HG02870 (cell line): Measurements from ENCODE around the gene MYLK3.

Source experiments
- ATAC-seq: cut with Tn5 transposase; IDR thresholded peaks from one replicate; pipeline ENCODE4 v1.9.1; 2021; ENCODE audit warnings: mild to moderate bottlenecking, moderate library complexity; ENCODE audit not compliant: unreplicated experiment

Gene MYLK3

DNA sequence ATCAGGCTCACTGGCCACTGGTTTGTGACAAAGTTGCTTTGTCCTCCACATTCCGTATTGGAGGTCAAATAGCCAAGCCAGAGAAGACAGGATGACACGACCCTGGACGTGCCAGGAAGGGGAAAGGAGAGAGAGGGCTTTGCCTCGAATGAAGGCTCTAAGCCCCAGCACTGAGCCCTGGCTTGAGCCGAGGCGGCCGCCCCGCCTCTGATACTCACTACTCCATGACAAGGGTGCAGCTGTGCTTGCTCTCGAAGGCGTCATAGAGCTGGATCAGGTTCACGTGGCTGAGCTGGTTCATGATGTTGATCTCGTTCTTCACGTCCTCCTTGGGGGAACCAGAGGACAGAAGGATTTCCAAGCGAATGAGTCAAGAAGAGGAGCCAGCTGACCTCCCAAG is 19.3 kb downstream of the MYLK3 start:
- no peak for ATAC-seq

DNA sequence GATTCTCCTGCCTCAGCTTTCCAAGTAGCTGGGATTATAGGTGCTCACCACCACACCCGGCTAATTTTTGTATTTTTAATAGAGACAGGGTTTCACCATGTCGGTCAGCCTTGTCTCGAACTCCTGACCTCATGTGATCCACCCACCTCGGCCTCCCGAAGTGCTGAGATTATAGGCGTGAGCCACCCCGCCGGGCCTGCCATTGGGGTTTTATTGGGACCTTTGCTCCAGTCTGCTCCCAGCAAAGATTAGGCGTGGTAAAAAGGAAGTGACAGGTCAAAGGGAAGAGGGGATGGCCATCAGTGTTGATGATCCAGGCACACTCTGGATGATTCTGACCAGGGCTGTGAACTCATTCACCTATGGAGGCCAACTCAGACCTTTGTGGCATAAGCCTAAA is 20.5 kb downstream of the MYLK3 start:
- no peak for ATAC-seq

DNA sequence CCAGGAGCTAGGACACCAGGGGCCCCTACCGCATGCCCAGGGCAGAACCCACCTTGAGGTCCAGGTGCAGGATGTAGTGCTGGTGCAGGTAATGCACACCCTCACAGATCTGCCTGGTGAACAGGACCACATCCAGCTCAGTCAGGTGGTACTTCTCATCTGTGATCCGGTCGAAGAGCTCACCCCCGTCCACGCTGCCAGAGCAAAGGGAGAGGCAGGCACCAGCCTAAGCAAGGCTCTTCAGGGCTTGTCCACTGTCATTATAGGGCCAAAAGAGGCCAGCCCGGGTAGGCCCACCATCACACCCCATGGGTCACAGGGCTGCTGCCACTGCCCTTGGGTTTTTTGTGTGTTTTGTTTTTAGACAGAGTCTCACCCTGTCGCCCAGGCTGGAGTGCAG is 21.0 kb downstream of the MYLK3 start:
- no peak for ATAC-seq

DNA sequence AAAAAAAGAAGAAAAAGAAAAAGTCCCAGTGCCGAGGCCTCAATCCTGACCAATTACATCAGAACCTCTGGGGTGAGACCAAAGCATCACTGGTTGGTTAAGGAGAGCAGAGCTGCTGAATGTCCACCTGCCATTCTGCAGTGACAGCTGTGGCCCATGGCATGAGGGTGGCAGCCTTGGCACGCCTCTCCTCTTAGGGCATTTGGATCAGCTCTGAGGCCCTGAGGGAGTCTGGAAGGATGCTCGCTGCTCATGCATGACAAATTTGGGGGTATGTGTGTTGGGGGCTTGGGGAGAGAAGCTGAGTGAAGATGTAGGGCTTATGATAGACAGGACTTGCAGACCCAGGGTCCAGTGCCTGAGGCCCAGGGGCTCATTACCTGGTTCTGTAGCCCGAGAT is 26.3 kb downstream of the MYLK3 start:
- no peak for ATAC-seq

- no peak for ATAC-seq
These were observed 27.5 kb downstream of the MYLK3 start for GRCh38 chr16:46720619-46721018.

GRCh38 chr16:46719528-46719927 is 28.6 kb downstream of the MYLK3 start:
- ATAC-seq: no peak

DNA sequence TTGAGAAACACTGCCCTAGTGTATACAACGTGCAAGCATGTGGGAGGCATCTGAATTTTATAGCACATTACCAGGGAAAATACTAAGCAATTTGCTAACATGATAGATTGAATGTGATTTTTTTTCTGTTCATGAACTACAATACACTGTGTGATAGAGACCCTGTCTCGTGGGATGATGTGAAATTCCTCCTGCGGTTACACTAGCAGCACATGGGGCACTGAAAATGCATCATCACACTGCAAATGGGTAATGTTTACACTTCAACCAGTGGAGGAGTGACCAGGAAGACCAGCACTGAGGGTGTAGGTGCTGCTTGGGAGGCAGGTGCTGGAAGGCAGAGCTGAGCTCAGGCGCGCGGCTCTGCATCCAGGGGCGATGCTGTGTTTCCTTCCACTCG is 29.9 kb downstream of the MYLK3 start:
- no peak for ATAC-seq

- no peak for ATAC-seq
These were observed 30.5 kb downstream of the MYLK3 start for GRCh38 chr16:46717692-46718091.

GRCh38 chr16:46715769-46716305 is 32.3 kb downstream of the MYLK3 start:
- ATAC-seq: no peak

- ATAC-seq: no peak
These were observed 33.1 kb downstream of the MYLK3 start for GRCh38 chr16:46714797-46715591.

GRCh38 chr16:46713634-46714033 is 34.5 kb downstream of the MYLK3 start:
- no peak for ATAC-seq

- no peak for ATAC-seq
These were observed 35.2 kb downstream of the MYLK3 start for GRCh38 chr16:46712911-46713310.

GRCh38 chr16:46711106-46712058 is 36.8 kb downstream of the MYLK3 start:
- no peak for ATAC-seq

DNA sequence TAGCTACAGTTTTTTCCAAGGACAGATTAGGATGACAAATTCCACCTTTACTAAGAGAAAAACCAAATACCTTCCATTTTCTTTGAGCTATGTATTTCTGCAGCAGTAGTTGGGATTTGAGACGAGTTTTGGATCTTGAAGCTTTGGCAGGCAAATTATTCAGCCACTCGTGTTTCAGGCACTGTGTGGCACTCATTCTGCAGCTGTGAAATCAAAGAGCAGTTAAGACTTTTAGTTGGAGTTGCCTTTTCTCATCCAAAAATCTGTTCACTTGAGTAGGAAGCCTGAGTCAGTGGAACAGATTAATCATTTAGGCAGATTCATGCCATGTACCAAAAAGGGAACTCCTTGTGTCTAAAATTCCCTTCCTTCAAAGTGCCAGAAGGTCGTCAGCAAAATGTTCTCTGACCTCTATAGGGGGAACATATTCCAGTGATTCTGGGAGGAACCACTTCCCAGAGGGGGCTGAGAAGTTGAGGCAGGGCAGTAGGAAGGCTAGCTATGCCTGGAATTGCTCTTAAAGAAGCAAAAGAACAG is 38.6 kb downstream of the MYLK3 start:
- no peak for ATAC-seq

DNA sequence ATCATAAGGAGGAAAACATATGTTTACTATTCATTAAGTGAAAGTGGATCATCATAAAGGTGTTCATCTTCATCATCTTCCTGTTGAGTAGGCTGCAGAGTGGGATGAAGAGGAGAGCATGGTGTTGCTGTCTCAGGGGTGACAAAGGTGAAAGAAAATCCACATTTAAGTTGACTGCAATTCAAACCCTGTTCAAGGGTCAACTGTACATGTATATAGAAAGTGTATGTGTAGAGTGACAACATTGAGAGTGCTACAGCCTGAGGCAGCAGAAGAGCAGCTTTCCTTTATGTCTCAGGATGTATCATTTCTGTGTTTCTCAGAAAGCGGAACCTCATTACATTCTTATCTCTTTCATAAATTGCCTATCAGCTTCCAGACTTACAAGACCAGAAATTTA is 41.5 kb downstream of the MYLK3 start:
- ATAC-seq: no peak

DNA sequence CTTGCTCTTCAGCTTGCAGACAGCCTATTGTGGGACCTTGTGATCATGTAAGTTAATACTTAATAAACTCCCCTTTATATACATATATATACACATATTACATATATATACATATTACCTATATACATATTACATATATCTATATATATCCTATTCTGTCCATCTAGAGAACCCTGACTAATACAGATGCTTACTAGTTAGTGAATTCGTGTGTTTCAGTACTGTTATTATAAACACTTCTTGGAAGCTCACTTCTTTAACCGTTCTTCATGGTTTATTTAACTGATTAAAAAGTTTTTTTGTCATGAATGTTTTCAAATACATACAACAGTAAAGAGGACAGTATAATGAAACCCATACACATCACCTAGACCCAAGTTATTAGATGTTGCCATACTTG is 46.1 kb downstream of the MYLK3 start:
- no peak for ATAC-seq

DNA sequence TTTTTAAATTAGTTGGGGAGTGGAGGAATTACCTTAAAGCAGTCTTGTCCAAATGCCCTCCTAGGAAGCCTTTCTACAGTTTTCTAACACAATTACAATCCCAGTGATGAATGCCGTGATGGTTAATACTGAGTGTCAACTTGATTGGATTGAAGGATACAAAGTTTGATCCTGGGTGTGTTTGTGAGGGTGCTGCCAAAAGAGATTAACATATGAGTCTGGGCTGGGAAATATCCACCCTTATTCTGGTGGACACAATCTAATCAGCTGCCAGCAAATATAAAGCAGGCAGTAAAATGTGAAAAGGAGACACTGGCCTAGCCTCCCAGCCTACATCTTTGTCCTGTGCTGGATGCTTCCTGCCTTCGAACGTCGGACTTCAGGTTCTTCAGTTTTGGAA is 46.5 kb downstream of the MYLK3 start:
- no peak for ATAC-seq

- ATAC-seq: no peak
These were observed 48.1 kb downstream of the MYLK3 start for GRCh38 chr16:46700048-46700447.

DNA sequence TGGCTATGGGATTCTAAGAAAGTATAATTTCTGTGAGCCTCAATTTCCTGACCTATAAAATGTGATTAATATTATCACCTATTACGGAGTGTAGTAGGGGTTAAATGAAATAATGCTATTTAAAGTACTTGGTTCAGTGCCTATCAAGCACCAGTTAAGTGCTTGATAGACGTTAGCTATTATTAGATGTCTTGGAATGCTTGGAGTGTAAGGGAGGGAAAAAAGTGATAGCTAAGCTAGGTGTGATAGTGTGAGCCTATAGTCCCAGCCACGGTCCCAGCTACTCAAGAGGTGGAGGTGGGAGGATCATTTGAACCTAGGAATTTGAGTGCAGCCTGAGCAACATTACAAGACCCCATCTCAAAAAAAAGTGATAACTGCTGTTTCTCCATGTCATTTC is 51.2 kb downstream of the MYLK3 start:
- ATAC-seq: no peak

GRCh38 chr16:46695937-46696336 is 52.2 kb downstream of the MYLK3 start:
- no peak for ATAC-seq

DNA sequence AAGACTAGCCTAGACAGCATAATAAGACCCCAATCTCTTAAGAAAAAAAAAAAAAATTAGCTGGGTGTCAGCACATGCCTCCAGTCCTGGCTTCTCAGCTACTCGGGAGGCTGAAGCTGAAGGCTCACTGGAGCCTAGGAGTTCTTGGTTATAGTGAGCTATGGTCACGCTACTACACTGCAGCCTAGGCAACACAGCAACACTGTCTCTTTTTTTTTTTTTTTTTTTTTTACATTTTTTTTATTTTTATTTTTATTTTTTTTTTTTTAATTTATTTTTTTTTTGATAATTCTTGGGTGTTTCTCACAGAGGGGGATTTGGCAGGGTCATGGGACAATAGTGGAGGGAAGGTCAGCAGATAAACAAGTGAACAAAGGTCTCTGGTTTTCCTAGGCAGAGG is 54.5 kb downstream of the MYLK3 start:
- no peak for ATAC-seq
